ENCODE results near the gene RAD51B.
A peak's percentile ranks its signal among the peaks of the same experiment; 100 is the strongest.

Gene RAD51B

GRCh38 chr14:68139431-68140075, 320.0 kb downstream of the RAD51B start (continued):
- TF ChIP-seq PRDM10 (tag by site-specific recombination; IDR thresholded peaks at IDR 0.05) (no peak), ZNF133 (tag by site-specific recombination; IDR thresholded peaks at IDR 0.05) (peak; percentile 35; the same call in 1 of the 2 replicates), ZNF112 (tag by site-specific recombination; IDR thresholded peaks at IDR 0.05) (no peak), ZNF292 (tag by site-specific recombination; IDR thresholded peaks at IDR 0.05; ENCODE audit: borderline replicate concordance, low read depth) (no peak), ZNF488 (tag by site-specific recombination; IDR thresholded peaks at IDR 0.05) (no peak)
- TF ChIP-seq, protein P1, sequence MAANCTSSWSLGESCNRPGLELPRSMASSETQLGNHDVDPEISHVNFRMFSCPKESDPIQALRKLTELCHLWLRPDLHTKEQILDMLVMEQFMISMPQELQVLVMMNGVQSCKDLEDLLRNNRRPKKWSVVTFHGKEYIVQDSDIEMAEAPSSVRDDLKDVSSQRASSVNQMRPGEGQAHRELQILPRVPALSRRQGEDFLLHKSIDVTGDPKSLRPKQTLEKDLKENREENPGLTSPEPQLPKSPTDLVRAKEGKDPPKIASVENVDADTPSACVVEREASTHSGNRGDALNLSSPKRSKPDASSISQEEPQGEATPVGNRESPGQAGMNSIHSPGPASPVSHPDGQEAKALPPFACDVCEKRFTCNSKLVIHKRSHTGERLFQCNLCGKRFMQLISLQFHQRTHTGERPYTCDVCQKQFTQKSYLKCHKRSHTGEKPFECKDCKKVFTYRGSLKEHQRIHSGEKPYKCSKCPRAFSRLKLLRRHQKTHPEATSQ (tag by site-specific recombination; IDR thresholded peaks at IDR 0.05), result no peak
- TF ChIP-seq, protein P2, sequence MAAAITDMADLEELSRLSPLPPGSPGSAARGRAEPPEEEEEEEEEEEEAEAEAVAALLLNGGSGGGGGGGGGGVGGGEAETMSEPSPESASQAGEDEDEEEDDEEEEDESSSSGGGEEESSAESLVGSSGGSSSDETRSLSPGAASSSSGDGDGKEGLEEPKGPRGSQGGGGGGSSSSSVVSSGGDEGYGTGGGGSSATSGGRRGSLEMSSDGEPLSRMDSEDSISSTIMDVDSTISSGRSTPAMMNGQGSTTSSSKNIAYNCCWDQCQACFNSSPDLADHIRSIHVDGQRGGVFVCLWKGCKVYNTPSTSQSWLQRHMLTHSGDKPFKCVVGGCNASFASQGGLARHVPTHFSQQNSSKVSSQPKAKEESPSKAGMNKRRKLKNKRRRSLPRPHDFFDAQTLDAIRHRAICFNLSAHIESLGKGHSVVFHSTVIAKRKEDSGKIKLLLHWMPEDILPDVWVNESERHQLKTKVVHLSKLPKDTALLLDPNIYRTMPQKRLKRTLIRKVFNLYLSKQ (tag by site-specific recombination; IDR thresholded peaks at IDR 0.05; ENCODE audit: borderline replicate concordance), result no peak

DNA sequence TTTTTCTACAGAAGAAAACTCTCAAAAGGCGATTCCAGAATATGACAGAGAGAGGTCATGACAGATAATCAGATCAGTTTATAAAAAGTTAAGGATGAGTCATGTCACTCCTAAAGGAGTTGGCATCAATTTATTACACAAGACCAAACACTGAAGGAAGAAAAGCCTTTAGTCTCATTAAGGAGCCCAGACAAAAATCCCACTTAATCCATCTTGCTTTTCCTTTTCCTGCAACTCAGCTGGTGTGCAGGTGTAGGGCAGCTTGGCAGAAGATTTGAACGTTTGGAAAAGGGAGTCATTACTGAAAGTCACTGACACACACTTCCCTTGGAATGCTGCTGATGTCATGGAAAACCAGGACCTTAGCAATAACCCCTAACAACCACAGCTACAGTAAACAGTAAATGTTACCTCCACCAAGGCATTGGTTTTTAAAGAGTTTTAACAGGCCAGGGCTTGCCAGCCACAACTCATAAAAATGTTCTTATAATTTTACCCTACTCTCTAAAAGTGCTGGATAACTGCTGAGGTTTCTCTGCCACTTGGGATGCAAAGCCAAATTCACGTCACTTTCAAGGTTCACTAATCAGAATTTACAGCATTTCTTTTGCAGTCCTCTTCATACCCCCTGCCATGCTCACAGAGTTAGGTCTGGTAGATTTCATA, 320.6 kb downstream of the RAD51B start:
- ChIA-PET CTCF (interaction anchor here (0.6 kb wide), 1 partner anchor 202 kb away, joined by 3 read pairs; no protein-coding TSS in a partner anchor), POLR2A (interaction anchor here (0.8 to 1.0 kb wide), 2 partner anchors 105 to 653 kb away, joined by 3 to 5 read pairs; partner anchors contain the start of gene ZFP36L1)
- H3K27ac ChIP-seq (ENCODE audit: extremely low read depth, low read depth, low read length), result peak overlapping the region; percentile 96
- no peaks in the 10 kb centered on the region for H3K9me3 ChIP-seq (ENCODE audit: control insufficient read depth, insufficient read depth, low read depth, low read length)
- H3K36me3 ChIP-seq (ENCODE audit: control insufficient read depth in 2 of 2, insufficient read depth in 1 of 2, low read length in 2 of 2), result no peaks in the 10 kb centered on the region
- peaks cover 60% of the 10 kb centered on the region for H3K4me1 ChIP-seq (ENCODE audit: control insufficient read depth, insufficient read depth, low read length)
- H3K4me3 ChIP-seq (ENCODE audit: low read depth, low read length), result no peak overlapping the region
- no peak for TF ChIP-seq ZNF114 (tag by site-specific recombination; IDR thresholded peaks at IDR 0.05)
- TF ChIP-seq, protein P1 (tag by site-specific recombination; IDR thresholded peaks at IDR 0.05), result peak; percentile 49; the same call in 1 of the 2 replicates
- TF ChIP-seq ZNF792 (tag by site-specific recombination; IDR thresholded peaks at IDR 0.05), result peak; percentile 71; the same call in 1 of the 2 replicates
- no peak for TF ChIP-seq ZNF404 (tag by site-specific recombination; IDR thresholded peaks at IDR 0.05)
- TF ChIP-seq ELK4 (IDR thresholded peaks at IDR 0.05; ENCODE audit: borderline replicate concordance, low read depth, low read length), result no peak
- 0 out of 2 replicates have a peak, but pooled peaks have one; percentile 20 for TF ChIP-seq ZNF341 (tag by site-specific recombination; IDR thresholded peaks at IDR 0.05; ENCODE audit: low read depth)
- no peak for TF ChIP-seq ZNF530 (tag by site-specific recombination; IDR thresholded peaks at IDR 0.05; ENCODE audit: low read depth)
- no peak for TF ChIP-seq ZNF768 (tag by site-specific recombination; IDR thresholded peaks at IDR 0.05)
- TF ChIP-seq SP3 (tag by site-specific recombination; IDR thresholded peaks at IDR 0.05), result peak; percentile 62; the same call in 1 of the 2 replicates
- TF ChIP-seq OVOL3 (tag by site-specific recombination; IDR thresholded peaks at IDR 0.05), result peak; percentile 83
- TF ChIP-seq ZNF623 (tag by site-specific recombination; IDR thresholded peaks at IDR 0.05), result no peak; the same call in 1 of the 2 replicates
- no peak for TF ChIP-seq ZNF221 (tag by site-specific recombination; IDR thresholded peaks at IDR 0.05; ENCODE audit: borderline replicate concordance)
- peak; percentile 98 for TF ChIP-seq INSM2 (tag by site-specific recombination; IDR thresholded peaks at IDR 0.05)
- TF ChIP-seq KLF10 (tag by site-specific recombination; IDR thresholded peaks at IDR 0.05), result peak; percentile 92
- no peak for TF ChIP-seq ZNF16 (tag by site-specific recombination; IDR thresholded peaks at IDR 0.05; ENCODE audit: low read depth)

All from HEK293 (cell line).